Keratinocyte (primary cell): Measurements from ENCODE around the gene KPNA3. TPM values are rescaled to one million over a fixed set of nuclear protein-coding genes. Genes with fewer than 3 reads are reported as not detected.
"Not testable (repeated sequence)": the region's sequence is repeated elsewhere in the genome, so short reads cannot be mapped to it uniquely, and the experiment has no call there.

Source experiments
- DNase-seq: peaks from one replicate; pipeline ENCODE4 v3.0.0-alpha.2; 2011; ENCODE audit warnings: low read depth, missing footprints, low spot score
- FAIRE-seq: peaks from 2 replicates; lab custom pipeline; 2011; peaks lifted over from hg19 to GRCh38; lab: Jason Lieb, UNC
- H2AFZ ChIP-seq: 2 replicates; pipeline ENCODE4 v1.6.0; 2012; ENCODE audit warnings: low read length, control low read depth, inconsistent platforms; ENCODE audit not compliant: control insufficient read depth
- H3K27ac ChIP-seq: 2 replicates; pipeline ENCODE4 v1.5.1; 2011; ENCODE audit warnings: low read length; ENCODE audit not compliant: control insufficient read depth, insufficient read depth
- H3K27me3 ChIP-seq: 3 replicates; pipeline ENCODE4 v1.6.0; 2011; ENCODE audit warnings: low read length; ENCODE audit not compliant: control insufficient read depth, insufficient read depth; ENCODE audit errors: extremely low read depth
- H3K36me3 ChIP-seq, 2 experiments: 2 replicates in 1 of 2; 3 replicates in 1 of 2; pipeline ENCODE4 v1.5.1; 2011; ENCODE audit warnings: low read length in 2 of 2, mild to moderate bottlenecking in 1 of 2; ENCODE audit not compliant: control insufficient read depth in 2 of 2, insufficient read depth in 2 of 2; ENCODE audit errors: extremely low read depth in 1 of 2
- H3K4me1 ChIP-seq: 3 replicates; pipeline ENCODE4 v1.5.1; 2011; ENCODE audit warnings: low read length; ENCODE audit not compliant: control insufficient read depth, insufficient read depth; ENCODE audit errors: extremely low read depth
- H3K4me2 ChIP-seq: 3 replicates; pipeline ENCODE4 v1.6.0; 2011; ENCODE audit warnings: low read depth, low read length; ENCODE audit not compliant: control insufficient read depth, insufficient read depth; ENCODE audit errors: extremely low read depth
- H3K4me3 ChIP-seq, 3 experiments: fragments of 200-600 bp in 1 of 3; sonication (generic) in 1 of 3; 2 replicates in 2 of 3; 3 replicates in 1 of 3; pipeline ENCODE4 v1.5.1; 2011 to 2016; ENCODE audit warnings: low read length in 3 of 3, mild to moderate bottlenecking in 3 of 3, control low read depth in 2 of 3, inconsistent platforms in 1 of 3, low read depth in 1 of 3, mixed read lengths in 1 of 3, mixed run types in 1 of 3, moderate library complexity in 1 of 3; ENCODE audit not compliant: control insufficient read depth in 2 of 3, insufficient read depth in 2 of 3; ENCODE audit errors: extremely low read depth in 1 of 3
- H3K79me2 ChIP-seq: 2 replicates; pipeline ENCODE4 v1.6.0; 2012; ENCODE audit warnings: low read length; ENCODE audit not compliant: control insufficient read depth, insufficient read depth
- H3K9ac ChIP-seq: 3 replicates; pipeline ENCODE4 v1.6.0; 2011; ENCODE audit warnings: low read length; ENCODE audit not compliant: control insufficient read depth, insufficient read depth; ENCODE audit errors: extremely low read depth
- H3K9me1 ChIP-seq: 3 replicates; pipeline ENCODE4 v1.6.0; 2011; ENCODE audit warnings: low read length; ENCODE audit not compliant: control insufficient read depth, insufficient read depth; ENCODE audit errors: extremely low read depth
- H3K9me3 ChIP-seq: 2 replicates; pipeline ENCODE4 v1.5.1; 2012; ENCODE audit warnings: low read depth, low read length; ENCODE audit not compliant: control insufficient read depth
- H4K20me1 ChIP-seq: 3 replicates; pipeline ENCODE4 v1.6.0; 2011; ENCODE audit warnings: low read length; ENCODE audit not compliant: control insufficient read depth, insufficient read depth; ENCODE audit errors: extremely low read depth
- EZH2 ChIP-seq: IDR thresholded peaks from one replicate; pipeline ENCODE4 v1.6.1; 2012; ENCODE audit warnings: inconsistent platforms, mild to moderate bottlenecking, low read length, moderate library complexity
- dilution Hi-C: fragments of 300-500 bp; cut with MboI; formaldehyde crosslinking; loops from one replicate; pipeline ENCODE4 v1.7.0; 2020; ENCODE audit warnings: low sequenced_read_pairs; ENCODE audit not compliant: extremely low pct_ligation_motif_present
- polyA plus RNA-seq, 5 experiments: library from polyadenylated mRNA; depleted of rRNA in 3 of 5; stranded (reverse) in 3 of 5; stranded (forward) in 1 of 5; unstranded in 1 of 5; fragments of >200 nt; gene quantifications; 1 replicate in 1 of 5; 2 replicates in 3 of 5; 3 replicates in 1 of 5; pipeline versions ENCODE4 v1.2.1 to v1.2.3, GENCODE V29; 2011 to 2012; ENCODE audit warnings: missing spikeins in 2 of 5, low read depth in 1 of 5, low replicate concordance in 1 of 5
- TF ChIP-seq, protein P1 (sequence below), 3 experiments: IDR thresholded peaks in 1 of 3; conservative IDR thresholded peaks in 1 of 3; optimal IDR thresholded peaks in 1 of 3; 2 replicates in 2 of 3; 3 replicates in 1 of 3; pipeline versions ENCODE3 to v1.5.1; 2011; ENCODE audit warnings: low read length in 3 of 3, mild to moderate bottlenecking in 3 of 3, moderate library complexity in 2 of 3, control low read depth in 1 of 3, inconsistent platforms in 1 of 3; ENCODE audit not compliant: insufficient read depth in 2 of 3; ENCODE audit errors: extremely low read depth in 1 of 3

Gene KPNA3
- polyA plus RNA-seq, 1 donor (not counting 4 experiments of a cell fraction or from before 2014, with no cell fraction given) = 37.3 TPM

DNA sequence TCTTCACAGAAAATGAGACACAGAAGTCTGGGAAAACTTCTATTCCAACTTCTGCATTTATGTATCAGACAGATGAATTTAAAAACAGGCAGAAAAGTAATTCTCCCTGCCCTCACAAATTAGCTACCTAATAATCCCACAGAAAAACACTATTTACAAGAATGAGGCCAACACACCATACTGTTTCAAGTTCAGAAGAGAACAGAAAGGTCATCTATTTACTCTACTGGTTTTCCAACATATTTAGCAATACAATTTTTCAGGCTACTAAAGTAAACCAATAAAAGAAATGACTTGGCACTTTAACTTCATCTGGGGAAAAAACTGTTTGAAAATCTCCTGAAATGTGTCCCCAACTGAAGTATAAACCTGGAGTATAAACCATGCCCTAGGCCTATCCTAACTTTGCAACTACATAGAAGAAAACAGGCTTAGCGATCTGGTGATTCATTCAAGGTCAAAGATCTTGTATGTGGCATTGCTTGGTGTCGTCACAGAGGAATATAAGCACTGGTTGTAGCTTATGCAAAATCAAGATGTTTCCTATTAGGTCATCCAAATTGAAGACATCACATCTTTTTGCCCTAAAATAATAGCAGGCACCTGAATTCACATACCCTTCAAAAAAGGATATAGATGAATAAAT lies 81.1 kb downstream of the KPNA3 start:
- H3K9me1 ChIP-seq = no peaks in the 10 kb centered on the region
- no peak overlapping the region for H3K4me3 ChIP-seq
- TF ChIP-seq EZH2 = no peak
- TF ChIP-seq, protein P1, sequence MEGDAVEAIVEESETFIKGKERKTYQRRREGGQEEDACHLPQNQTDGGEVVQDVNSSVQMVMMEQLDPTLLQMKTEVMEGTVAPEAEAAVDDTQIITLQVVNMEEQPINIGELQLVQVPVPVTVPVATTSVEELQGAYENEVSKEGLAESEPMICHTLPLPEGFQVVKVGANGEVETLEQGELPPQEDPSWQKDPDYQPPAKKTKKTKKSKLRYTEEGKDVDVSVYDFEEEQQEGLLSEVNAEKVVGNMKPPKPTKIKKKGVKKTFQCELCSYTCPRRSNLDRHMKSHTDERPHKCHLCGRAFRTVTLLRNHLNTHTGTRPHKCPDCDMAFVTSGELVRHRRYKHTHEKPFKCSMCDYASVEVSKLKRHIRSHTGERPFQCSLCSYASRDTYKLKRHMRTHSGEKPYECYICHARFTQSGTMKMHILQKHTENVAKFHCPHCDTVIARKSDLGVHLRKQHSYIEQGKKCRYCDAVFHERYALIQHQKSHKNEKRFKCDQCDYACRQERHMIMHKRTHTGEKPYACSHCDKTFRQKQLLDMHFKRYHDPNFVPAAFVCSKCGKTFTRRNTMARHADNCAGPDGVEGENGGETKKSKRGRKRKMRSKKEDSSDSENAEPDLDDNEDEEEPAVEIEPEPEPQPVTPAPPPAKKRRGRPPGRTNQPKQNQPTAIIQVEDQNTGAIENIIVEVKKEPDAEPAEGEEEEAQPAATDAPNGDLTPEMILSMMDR (optimal IDR thresholded peaks at IDR 0.05 in 1 of 3, IDR thresholded peaks at IDR 0.05 in 1 of 3, conservative IDR thresholded peaks at IDR 0.05 in 1 of 3; ENCODE audit: extremely low read depth in 1 of 3, insufficient read depth in 2 of 3, low read length in 3 of 3) = no peak
- no peak for FAIRE-seq
- no peaks in the 10 kb centered on the region for H3K27me3 ChIP-seq
- H2AFZ ChIP-seq = no peak overlapping the region
- no peaks in the 10 kb centered on the region for H3K4me1 ChIP-seq
- peaks cover 0 to 2% of the 10 kb centered on the region in 2 experiments for H3K36me3 ChIP-seq
- H3K27ac ChIP-seq = no peak overlapping the region
- H4K20me1 ChIP-seq = no peaks in the 10 kb centered on the region
- H3K79me2 ChIP-seq = no peaks in the 10 kb centered on the region
- dilution Hi-C loops = no loop called here
- H3K9me3 ChIP-seq = peaks cover 5% of the 10 kb centered on the region
- no peak for DNase-seq
- H3K4me2 ChIP-seq = no peak overlapping the region
- H3K9ac ChIP-seq = no peak overlapping the region

DNA sequence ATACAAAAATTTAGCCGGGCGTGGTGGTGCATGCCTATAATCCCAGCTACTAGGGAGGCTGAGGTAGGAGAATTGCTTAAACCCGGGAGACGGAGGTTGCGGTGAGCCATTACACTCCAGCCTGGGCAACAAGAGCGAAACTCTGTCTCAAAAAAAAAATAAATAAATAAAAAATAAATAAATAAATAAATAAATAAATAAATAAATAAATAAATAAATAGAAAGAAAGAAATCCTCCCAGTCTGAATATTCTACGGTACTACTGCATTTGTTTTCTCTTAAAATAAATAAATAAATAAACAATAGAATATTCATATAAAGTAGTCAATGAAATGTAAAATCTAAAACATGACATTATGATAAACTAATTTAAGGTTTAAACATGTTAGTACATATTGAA lies 88.2 kb downstream of the KPNA3 start:
- H3K9me3 ChIP-seq, H2AFZ ChIP-seq, H3K79me2 ChIP-seq, H3K4me1 ChIP-seq, H3K4me2 ChIP-seq, dilution Hi-C loops, FAIRE-seq, H3K27ac ChIP-seq, H3K27me3 ChIP-seq, H3K4me3 ChIP-seq, H4K20me1 ChIP-seq, H3K9me1 ChIP-seq, DNase-seq, H3K9ac ChIP-seq: not testable (repeated sequence)
- H3K36me3 ChIP-seq = peaks cover 4 to 12% of the 10 kb centered on the region in 2 experiments

DNA sequence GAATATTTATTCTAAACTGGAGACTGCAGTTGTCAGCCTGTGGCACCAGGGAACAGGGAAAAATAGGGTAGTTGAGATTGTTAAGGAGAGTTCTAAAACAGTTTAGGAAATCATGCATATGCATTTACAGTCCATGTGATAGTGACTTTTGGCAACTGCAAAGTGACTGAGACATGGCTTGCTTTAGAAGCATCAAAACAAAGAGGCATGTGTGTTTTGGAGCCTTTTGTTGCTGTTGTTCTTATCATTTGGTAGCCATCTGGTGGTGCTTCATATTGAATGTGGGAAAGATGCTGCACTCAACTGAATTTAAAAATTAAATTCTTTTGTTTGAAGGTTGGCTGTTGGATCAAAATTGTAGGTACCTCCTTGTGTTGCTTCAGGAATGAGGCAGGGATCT lies 91.0 kb downstream of the KPNA3 start:
- Histone ChIP-seq H3K4me1 (no peaks in the 10 kb centered on the region), H3K27ac (no peak overlapping the region), H3K9me1 (no peaks in the 10 kb centered on the region), H3K9me3 (no peaks in the 10 kb centered on the region), H3K79me2 (no peaks in the 10 kb centered on the region), H3K9ac (no peak overlapping the region), H3K4me3 (no peak overlapping the region), H3K4me2 (no peak overlapping the region), H2AFZ (no peak overlapping the region), H4K20me1 (no peaks in the 10 kb centered on the region), H3K36me3 (peaks cover 4 to 10% of the 10 kb centered on the region in 2 experiments), H3K27me3 (no peaks in the 10 kb centered on the region)
- dilution Hi-C loops = no loop called here
- FAIRE-seq (no peak), DNase-seq (no peak)
- TF ChIP-seq, protein P1 (optimal IDR thresholded peaks at IDR 0.05 in 1 of 3, IDR thresholded peaks at IDR 0.05 in 1 of 3, conservative IDR thresholded peaks at IDR 0.05 in 1 of 3; ENCODE audit: extremely low read depth in 1 of 3, insufficient read depth in 2 of 3, low read length in 3 of 3) = no peak
- no peak for TF ChIP-seq EZH2
